Liver (tissue), 2 donors: Measurements from ENCODE around the gene DNAH10.

Experiments
- CTCF ChIP-seq: fragments of 150-350 bp; IDR thresholded peaks from 2 replicates; pipeline ENCODE4 v1.5.1; 2017; ENCODE audit warnings: improper control_type of control experiment, low read depth, low read length; ENCODE audit not compliant: missing input control
- REST ChIP-seq: IDR thresholded peaks from 2 replicates; pipeline ENCODE4 v1.6.1; 2016; ENCODE audit warnings: antibody characterized with exemption, mild to moderate bottlenecking
- donor health status: healthy.

GRCh38 chr12:123923038-123923437, 160.9 kb downstream of the DNAH10 start:
- TF ChIP-seq CTCF (no peak), REST (no peak)
